Panc1 (cell line): Measurements from ENCODE around the gene AFF3. TPM values are rescaled to one million over a fixed set of nuclear protein-coding genes. Genes with fewer than 3 reads are reported as not detected.

ENCODE experiments used
- ATAC-seq: fragments of 200-7000 bp; cut with Tn5 transposase; 2 replicates; pipeline ENCODE4 v1.9.1; 2020; ENCODE audit warnings: mild to moderate bottlenecking, moderate library complexity
- BruUV-seq: library from RNA; stranded (reverse); fragments of 400-500 nt; replicated peaks from 2 replicates; lab custom pipeline; 2021; lab: Mats Ljungman, UMichigan
- CTCF ChIA-PET: fragments of 300-600 bp; sonication (Branson Sonifier 250); formaldehyde crosslinking; loops from one replicate; lab custom pipeline; 2022; ENCODE audit warnings: antibody characterized with exemption; lab: Charles Lee
- POLR2A ChIA-PET: fragments of 300-600 bp; sonication (Branson Sonifier 250); formaldehyde crosslinking; loops from one replicate; lab custom pipeline; 2022; ENCODE audit warnings: antibody characterized with exemption; lab: Charles Lee
- DNase-seq: peaks from one replicate; pipeline ENCODE4 v3.0.0-alpha.2; 2010; ENCODE audit warnings: low read depth, low spot score
- H3K27ac ChIP-seq: 2 replicates; pipeline ENCODE4 v1.5.1; 2011; ENCODE audit warnings: mild to moderate bottlenecking, low read length, inconsistent platforms
- H3K27me3 ChIP-seq: fragments of 200-500 bp; sonication (Bioruptor generic); 2 replicates; pipeline ENCODE4 v1.6.0; 2014; ENCODE audit warnings: low read length, inconsistent platforms; ENCODE audit not compliant: control insufficient read depth, insufficient read depth
- H3K36me3 ChIP-seq: fragments of 200-500 bp; sonication (Bioruptor generic); 2 replicates; pipeline ENCODE4 v1.5.1; 2014; ENCODE audit warnings: inconsistent platforms, mild to moderate bottlenecking, low read length, moderate library complexity; ENCODE audit not compliant: control insufficient read depth, insufficient read depth
- H3K4me1 ChIP-seq: 2 replicates; pipeline ENCODE4 v1.5.1; 2011; ENCODE audit warnings: inconsistent platforms, mild to moderate bottlenecking, low read length, moderate library complexity; ENCODE audit not compliant: control insufficient read depth, insufficient read depth
- H3K4me3 ChIP-seq, 2 experiments: 2 replicates each; pipeline ENCODE4 v1.5.1; 2011 to 2012; ENCODE audit warnings: low read depth in 2 of 2, low read length in 2 of 2, mild to moderate bottlenecking in 2 of 2, inconsistent platforms in 1 of 2, moderate library complexity in 1 of 2
- H3K9me3 ChIP-seq: fragments of 200-500 bp; sonication (Bioruptor generic); 2 replicates; pipeline ENCODE4 v1.5.1; 2014; ENCODE audit warnings: low read depth, mild to moderate bottlenecking, inconsistent platforms, low read length, moderate library complexity; ENCODE audit not compliant: control insufficient read depth, insufficient read depth
- CTCF ChIP-seq: fragments of 450-650 bp; IDR thresholded peaks from 2 replicates; pipeline ENCODE4 v1.5.1; 2017; ENCODE audit warnings: mild to moderate bottlenecking
- POLR2AphosphoS5 ChIP-seq: IDR thresholded peaks from 2 replicates; pipeline ENCODE4 v1.6.1; 2012; ENCODE audit warnings: mild to moderate bottlenecking, low read depth, low read length, moderate library complexity
- REST ChIP-seq, 2 experiments: IDR thresholded peaks; 2 replicates each; pipeline ENCODE4 v1.6.1; 2011 to 2012; ENCODE audit warnings: low read depth in 2 of 2, control low read depth in 1 of 2, low read length in 1 of 2, mild to moderate bottlenecking in 1 of 2, moderate library complexity in 1 of 2; ENCODE audit not compliant: insufficient read depth in 1 of 2
- SIN3A ChIP-seq: IDR thresholded peaks from 2 replicates; pipeline ENCODE4 v1.6.1; 2012; ENCODE audit warnings: low read depth, mild to moderate bottlenecking, low read length, moderate library complexity, borderline replicate concordance; ENCODE audit not compliant: insufficient read depth
- TCF7L2 ChIP-seq: IDR thresholded peaks from 2 replicates; pipeline ENCODE4 v1.6.1; 2011; ENCODE audit warnings: mild to moderate bottlenecking, low read depth, low read length, inconsistent platforms
- in situ Hi-C: cut with HindIII; loops from 2 replicates; pipeline ENCODE4 v1.10.0; 2016; ENCODE audit warnings: low sequenced_read_pairs, low pct_unique_long_range_greater_than_20kb
- intact Hi-C: fragments of 100-400 bp; cut with micrococcal nuclease; formaldehyde crosslinking; loops from one replicate; pipeline ENCODE4 v1.10.0; 2022; ENCODE audit not compliant: unreplicated experiment
- total RNA-seq: library from RNA; stranded (reverse); gene quantifications from one replicate; pipeline ENCODE4 v1.2.1, GENCODE V29; 2021; ENCODE audit not compliant: unreplicated experiment

The AFF3 gene
- total RNA-seq, 1 experiment from 2014 or later, result 2.2 TPM

DNA sequence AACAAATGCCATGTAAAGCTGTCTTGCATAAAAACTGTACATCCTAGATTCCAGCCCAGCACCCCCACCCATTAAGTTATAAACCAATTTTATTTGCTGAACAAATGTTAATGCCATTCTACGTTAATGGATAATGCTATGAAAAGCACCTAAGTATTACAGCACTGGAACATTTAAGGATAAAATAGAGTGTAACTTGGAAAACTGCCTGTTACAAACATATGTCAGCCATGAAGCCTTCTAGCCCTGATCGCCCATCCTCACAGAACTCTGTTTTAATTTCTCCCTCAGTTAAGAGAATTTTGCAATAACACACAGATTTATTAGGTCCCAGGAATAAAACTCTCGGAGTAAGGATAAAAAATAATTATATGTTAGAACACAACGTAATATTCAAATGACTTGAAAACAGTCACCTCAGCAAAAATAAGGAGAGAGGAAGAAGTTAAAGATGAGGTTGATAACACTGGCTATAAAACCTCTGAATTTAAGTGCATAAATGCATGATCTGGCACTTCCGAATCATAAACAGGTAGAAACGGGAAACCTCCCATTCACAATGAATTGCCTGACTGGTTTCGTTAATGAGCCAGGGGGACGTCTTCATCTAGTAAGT is 308.7 kb downstream of the AFF3 start:
- in situ Hi-C loops (no loop called here), intact Hi-C loops (no loop called here)
- Histone ChIP-seq H3K9me3 (no peaks in the 10 kb centered on the region), H3K4me1 (no peaks in the 10 kb centered on the region), H3K27me3 (peaks cover 4% of the 10 kb centered on the region; the same call in 1 of the 2 replicates), H3K36me3 (no peaks in the 10 kb centered on the region), H3K4me3 (no peak overlapping the region), H3K27ac (no peak overlapping the region)
- no TSS peak for BruUV-seq
- ATAC-seq (no peak), DNase-seq (no peak)
- CTCF ChIA-PET, result no interaction called here
- POLR2A ChIA-PET, result no interaction called here
- TF ChIP-seq CTCF (no peak), TCF7L2 (no peak), SIN3A (no peak), POLR2AphosphoS5 (no peak), REST (IDR thresholded peaks at IDR 0.05; ENCODE audit: insufficient read depth in 1 of 2, low read depth in 2 of 2, low read length in 1 of 2) (no peak)

GRCh38 chr2:99832926-99833325 is 309.5 kb downstream of the AFF3 start:
- intact Hi-C loops (no loop called here), in situ Hi-C loops (no loop called here)
- POLR2A ChIA-PET, result no interaction called here
- Histone ChIP-seq H3K27me3 (peaks cover 4% of the 10 kb centered on the region; the same call in 1 of the 2 replicates), H3K4me1 (no peaks in the 10 kb centered on the region), H3K4me3 (no peak overlapping the region), H3K27ac (no peak overlapping the region), H3K36me3 (no peaks in the 10 kb centered on the region), H3K9me3 (no peaks in the 10 kb centered on the region)
- no TSS peak for BruUV-seq
- DNase-seq (no peak), ATAC-seq (no peak)
- CTCF ChIA-PET, result no interaction called here
- TF ChIP-seq POLR2AphosphoS5 (no peak), SIN3A (no peak), REST (IDR thresholded peaks at IDR 0.05; ENCODE audit: insufficient read depth in 1 of 2, low read depth in 2 of 2, low read length in 1 of 2) (no peak), CTCF (no peak), TCF7L2 (no peak)
